ENCODE measurements around the gene GAMT. TPM values are rescaled to one million over a fixed set of nuclear protein-coding genes. Genes with fewer than 3 reads are reported as not detected.

GAMT gene
- total and polyA plus RNA-seq, 2 donors (not counting 3 experiments of a cell fraction or from before 2014, with no cell fraction given) = 22.1 to 36.9 TPM

DNA sequence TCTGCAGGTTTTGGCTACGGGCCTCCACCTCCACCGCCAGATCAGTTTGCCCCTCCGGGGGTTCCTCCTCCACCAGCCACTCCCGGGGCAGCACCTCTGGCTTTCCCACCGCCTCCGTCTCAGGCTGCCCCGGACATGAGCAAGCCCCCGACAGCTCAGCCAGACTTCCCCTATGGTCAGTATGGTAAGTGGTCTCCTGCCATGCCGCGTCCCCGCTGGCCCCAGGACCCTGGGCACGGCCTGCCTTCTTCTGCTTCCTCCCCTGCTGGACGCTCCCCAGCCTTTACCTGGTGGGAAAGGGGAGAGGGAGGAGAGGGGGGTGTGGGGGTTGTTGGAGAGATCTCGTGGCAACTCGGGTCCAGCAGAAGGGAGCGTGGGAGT, 31.2 kb upstream of the GAMT start:
- H3K9me3 ChIP-seq (replicated peaks; ENCODE audit: control insufficient read depth, insufficient read depth, low read length) = no peaks in the 10 kb centered on the region
- no peaks in the 10 kb centered on the region for H3K27me3 ChIP-seq (ENCODE audit: control insufficient read depth in 2 of 2, insufficient read depth in 2 of 2, low read length in 2 of 2)
- H3K9me1 ChIP-seq (replicated peaks; ENCODE audit: control insufficient read depth, extremely low read depth, insufficient read depth, low read length) = no peaks in the 10 kb centered on the region
- dilution Hi-C loops (cut with MboI; ENCODE audit: extremely low pct_ligation_motif_present, low sequenced_read_pairs) (no loop called here), intact Hi-C loops (cut with micrococcal nuclease) (no loop called here)
- no peak overlapping the region for H3K27ac ChIP-seq (ENCODE audit: insufficient read depth, low read depth, low read length)
- DNase-seq (ENCODE audit: low read depth, low spot score) (no peak), FAIRE-seq (no peak)
- H3K4me2 ChIP-seq (ENCODE audit: insufficient read depth, low read length) = no peak overlapping the region
- no peak overlapping the region for H3K4me3 ChIP-seq (replicated peaks in 1 of 3; ENCODE audit: insufficient read depth in 1 of 3, low read depth in 1 of 3, low read length in 3 of 3)
- H3K9ac ChIP-seq (replicated peaks; ENCODE audit: extremely low read depth, insufficient read depth, low read length) = no peak overlapping the region
- CTCF ChIA-PET = no interaction called here
- POLR2A ChIA-PET = no interaction called here
- no peaks in the 10 kb centered on the region for H3K4me1 ChIP-seq (ENCODE audit: control insufficient read depth, extremely low read depth, insufficient read depth, low read length)
- H2AFZ ChIP-seq (ENCODE audit: low read depth, low read length) = no peak overlapping the region
- no peaks in the 10 kb centered on the region for H4K20me1 ChIP-seq (replicated peaks; ENCODE audit: control insufficient read depth, extremely low read depth, insufficient read depth, low read length)
- peaks cover 2 to 54% of the 10 kb centered on the region in 2 experiments for H3K36me3 ChIP-seq (ENCODE audit: control insufficient read depth in 2 of 2, extremely low read depth in 1 of 2, insufficient read depth in 2 of 2, low read length in 2 of 2)
- no peak for TF ChIP-seq POLR2A (IDR thresholded peaks at IDR 0.05; ENCODE audit: low read depth, low read length)
- BruUV-seq (replicated peaks) = no TSS peak
- no peaks in the 10 kb centered on the region for H3K79me2 ChIP-seq (ENCODE audit: control insufficient read depth, insufficient read depth, low read length)

DNA sequence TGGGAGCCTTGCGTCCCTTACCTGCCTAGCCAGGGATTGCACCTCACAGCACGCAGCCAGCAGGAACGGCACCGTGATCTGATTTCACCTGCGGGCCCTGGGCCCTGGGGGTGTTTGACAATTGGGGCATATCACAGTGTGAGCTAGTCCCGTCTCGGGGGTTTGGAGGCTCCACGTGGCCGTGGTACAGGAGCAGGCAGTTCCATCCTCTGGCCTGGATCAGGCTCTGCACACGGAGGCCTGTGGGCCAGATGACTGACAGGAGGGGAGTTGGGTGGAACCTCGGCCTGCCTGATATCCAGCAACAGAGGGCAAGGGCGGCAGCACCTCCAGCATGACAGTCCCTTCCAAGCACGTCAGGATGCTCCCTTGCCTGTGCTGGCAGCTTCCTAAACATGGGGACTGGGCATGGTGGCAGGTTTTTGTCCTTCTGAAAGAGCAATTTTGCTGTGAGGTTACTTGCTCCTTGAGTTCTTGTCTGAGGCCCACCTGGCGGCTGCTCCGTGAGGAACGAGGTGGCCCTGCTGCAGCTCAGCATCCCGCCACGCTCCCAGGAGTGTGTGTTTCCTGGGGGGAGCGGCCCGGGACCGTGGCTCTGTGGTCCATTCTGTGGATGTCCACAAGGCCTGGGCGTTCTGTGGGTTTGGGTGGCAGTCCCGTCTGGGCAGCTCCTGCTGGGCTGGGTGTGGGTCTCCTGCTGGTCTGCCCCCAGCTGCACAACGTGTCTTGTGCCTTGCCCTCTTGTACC, 30.6 kb upstream of the GAMT start:
- no TSS peak for BruUV-seq (replicated peaks)
- Histone ChIP-seq H3K4me2 (ENCODE audit: insufficient read depth, low read length) (no peak overlapping the region), H4K20me1 (replicated peaks; ENCODE audit: control insufficient read depth, extremely low read depth, insufficient read depth, low read length) (no peaks in the 10 kb centered on the region), H3K79me2 (ENCODE audit: control insufficient read depth, insufficient read depth, low read length) (no peaks in the 10 kb centered on the region), H3K9ac (replicated peaks; ENCODE audit: extremely low read depth, insufficient read depth, low read length) (no peak overlapping the region), H2AFZ (ENCODE audit: low read depth, low read length) (no peak overlapping the region), H3K9me1 (replicated peaks; ENCODE audit: control insufficient read depth, extremely low read depth, insufficient read depth, low read length) (no peaks in the 10 kb centered on the region), H3K4me3 (replicated peaks in 1 of 3; ENCODE audit: insufficient read depth in 1 of 3, low read depth in 1 of 3, low read length in 3 of 3) (no peak overlapping the region), H3K36me3 (ENCODE audit: control insufficient read depth in 2 of 2, extremely low read depth in 1 of 2, insufficient read depth in 2 of 2, low read length in 2 of 2) (peaks cover 2 to 56% of the 10 kb centered on the region in 2 experiments), H3K4me1 (ENCODE audit: control insufficient read depth, extremely low read depth, insufficient read depth, low read length) (no peaks in the 10 kb centered on the region), H3K27me3 (ENCODE audit: control insufficient read depth in 2 of 2, insufficient read depth in 2 of 2, low read length in 2 of 2) (no peaks in the 10 kb centered on the region), H3K27ac (ENCODE audit: insufficient read depth, low read depth, low read length) (no peak overlapping the region), H3K9me3 (replicated peaks; ENCODE audit: control insufficient read depth, insufficient read depth, low read length) (no peaks in the 10 kb centered on the region)
- dilution Hi-C loops (cut with MboI; ENCODE audit: extremely low pct_ligation_motif_present, low sequenced_read_pairs) (no loop called here), intact Hi-C loops (cut with micrococcal nuclease) (no loop called here)
- no peak for DNase-seq (ENCODE audit: low read depth, low spot score)
- ChIA-PET POLR2A (no interaction called here), CTCF (interaction anchor here (1.2 kb wide), 1 partner anchor 12 kb away, joined by 3 read pairs; no protein-coding TSS in a partner anchor)
- FAIRE-seq = no peak
- TF ChIP-seq GATA2 (IDR thresholded peaks at IDR 0.05; ENCODE audit: insufficient read depth, insufficient read length, low read depth, low read length) (no peak), FOS (IDR thresholded peaks at IDR 0.05; ENCODE audit: borderline replicate concordance, insufficient read depth, low read length) (no peak), POLR2A (IDR thresholded peaks at IDR 0.05; ENCODE audit: low read depth, low read length) (no peak), MYC (IDR thresholded peaks at IDR 0.05; ENCODE audit: low read depth, low read length) (no peak), JUN (IDR thresholded peaks at IDR 0.05; ENCODE audit: borderline replicate concordance, insufficient read depth, insufficient read length, low read depth) (no peak), EZH2 (IDR thresholded peaks at IDR 0.05; ENCODE audit: borderline replicate concordance, low read depth, low read length, severe bottlenecking) (no peak), POLR2AphosphoS5 (IDR thresholded peaks at IDR 0.05; ENCODE audit: insufficient read depth, low read depth, low read length) (no peak)
- TF ChIP-seq, protein P1, sequence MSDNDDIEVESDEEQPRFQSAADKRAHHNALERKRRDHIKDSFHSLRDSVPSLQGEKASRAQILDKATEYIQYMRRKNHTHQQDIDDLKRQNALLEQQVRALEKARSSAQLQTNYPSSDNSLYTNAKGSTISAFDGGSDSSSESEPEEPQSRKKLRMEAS (IDR thresholded peaks at IDR 0.05; ENCODE audit: insufficient read depth, insufficient read length) = no peak
- TF ChIP-seq, protein P2, sequence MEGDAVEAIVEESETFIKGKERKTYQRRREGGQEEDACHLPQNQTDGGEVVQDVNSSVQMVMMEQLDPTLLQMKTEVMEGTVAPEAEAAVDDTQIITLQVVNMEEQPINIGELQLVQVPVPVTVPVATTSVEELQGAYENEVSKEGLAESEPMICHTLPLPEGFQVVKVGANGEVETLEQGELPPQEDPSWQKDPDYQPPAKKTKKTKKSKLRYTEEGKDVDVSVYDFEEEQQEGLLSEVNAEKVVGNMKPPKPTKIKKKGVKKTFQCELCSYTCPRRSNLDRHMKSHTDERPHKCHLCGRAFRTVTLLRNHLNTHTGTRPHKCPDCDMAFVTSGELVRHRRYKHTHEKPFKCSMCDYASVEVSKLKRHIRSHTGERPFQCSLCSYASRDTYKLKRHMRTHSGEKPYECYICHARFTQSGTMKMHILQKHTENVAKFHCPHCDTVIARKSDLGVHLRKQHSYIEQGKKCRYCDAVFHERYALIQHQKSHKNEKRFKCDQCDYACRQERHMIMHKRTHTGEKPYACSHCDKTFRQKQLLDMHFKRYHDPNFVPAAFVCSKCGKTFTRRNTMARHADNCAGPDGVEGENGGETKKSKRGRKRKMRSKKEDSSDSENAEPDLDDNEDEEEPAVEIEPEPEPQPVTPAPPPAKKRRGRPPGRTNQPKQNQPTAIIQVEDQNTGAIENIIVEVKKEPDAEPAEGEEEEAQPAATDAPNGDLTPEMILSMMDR (IDR thresholded peaks at IDR 0.05; ENCODE audit: extremely low read depth in 1 of 2, insufficient read depth in 1 of 2, low read depth in 1 of 2, low read length in 2 of 2) = no peak
